HepG2 (cell line): Measurements from ENCODE around the gene ZC3H13. TPM values are rescaled to one million over a fixed set of nuclear protein-coding genes. Genes with fewer than 3 reads are reported as not detected.

ENCODE experiments used
- DPF2 ChIP-seq: sonication (generic); formaldehyde crosslinking; IDR thresholded peaks from 2 replicates; pipeline ENCODE4 v1.4.0; 2020; ENCODE audit warnings: mild to moderate bottlenecking, low read depth, missing genetic modification reagents, borderline replicate concordance
- FOSL2 ChIP-seq: sonication (generic); formaldehyde crosslinking; IDR thresholded peaks from 2 replicates; pipeline ENCODE4 v1.4.0; 2020; ENCODE audit warnings: missing genetic modification reagents
- FOXA3 ChIP-seq: IDR thresholded peaks from 2 replicates; pipeline ENCODE4 v1.6.1; 2016; ENCODE audit warnings: missing genetic modification reagents, missing compliant biosample characterization
- FOXP1 ChIP-seq, 2 experiments: fragments of 450-650 bp in 1 of 2; IDR thresholded peaks; 2 replicates each; pipeline ENCODE4 v1.6.1; 2017 to 2018; ENCODE audit warnings: antibody characterized with exemption in 1 of 2
- FOXP4 ChIP-seq: sonication (generic); formaldehyde crosslinking; IDR thresholded peaks from 2 replicates; pipeline ENCODE4 v1.4.0; 2020; ENCODE audit warnings: missing genetic modification reagents
- GABPB1 ChIP-seq: IDR thresholded peaks from 2 replicates; pipeline ENCODE4 v1.6.1; 2016; ENCODE audit warnings: mild to moderate bottlenecking, missing genetic modification reagents, moderate library complexity, missing compliant biosample characterization
- HCFC1 ChIP-seq: fragments of 150-350 bp; IDR thresholded peaks from 2 replicates; pipeline ENCODE4 v1.6.1; 2014; ENCODE audit warnings: low read depth, low read length
- JUNB ChIP-seq: sonication (generic); formaldehyde crosslinking; IDR thresholded peaks from 2 replicates; pipeline ENCODE4 v1.8.0; 2022; ENCODE audit warnings: missing genetic modification reagents, mild to moderate bottlenecking, borderline replicate concordance
- KDM2A ChIP-seq: sonication (generic); formaldehyde crosslinking; IDR thresholded peaks from 2 replicates; pipeline ENCODE4 v1.4.0; 2020; ENCODE audit warnings: low read depth, missing genetic modification reagents, borderline replicate concordance
- MLXIP ChIP-seq: sonication (generic); formaldehyde crosslinking; IDR thresholded peaks from 2 replicates; pipeline ENCODE4 v1.9.0; 2021; ENCODE audit warnings: missing genetic modification reagents, borderline replicate concordance
- PAX8 ChIP-seq: sonication (generic); formaldehyde crosslinking; IDR thresholded peaks from 2 replicates; pipeline ENCODE4 v1.8.0; 2022; ENCODE audit warnings: mild to moderate bottlenecking, missing genetic modification reagents, borderline replicate concordance
- RBFOX2 ChIP-seq: fragments of 200-400 bp; formaldehyde crosslinking; IDR thresholded peaks from 2 replicates; pipeline ENCODE4 v1.6.1; 2017; ENCODE audit warnings: low read depth, mild to moderate bottlenecking, low read length
- SCMH1 ChIP-seq: sonication (generic); formaldehyde crosslinking; IDR thresholded peaks from 2 replicates; pipeline ENCODE4 v1.9.0; 2021; ENCODE audit warnings: missing genetic modification reagents, mild to moderate bottlenecking, borderline replicate concordance
- SOX5 ChIP-seq: IDR thresholded peaks from 2 replicates; pipeline ENCODE4 v1.6.1; 2016; ENCODE audit warnings: borderline replicate concordance
- TFAP4 ChIP-seq: sonication (generic); IDR thresholded peaks from 2 replicates; pipeline ENCODE4 v1.6.1; 2016; ENCODE audit warnings: low read depth, borderline replicate concordance
- ZMAT5 ChIP-seq: sonication (generic); formaldehyde crosslinking; IDR thresholded peaks from 2 replicates; pipeline ENCODE4 v1.5.0; 2020; ENCODE audit warnings: mild to moderate bottlenecking, low read depth, missing genetic modification reagents, borderline replicate concordance
- ZNF143 ChIP-seq: sonication (generic); formaldehyde crosslinking; IDR thresholded peaks from 2 replicates; pipeline ENCODE4 v1.4.0; 2020; ENCODE audit warnings: missing genetic modification reagents
- ZNF18 ChIP-seq: sonication (generic); formaldehyde crosslinking; IDR thresholded peaks from 2 replicates; pipeline ENCODE4 v1.8.0; 2022; ENCODE audit warnings: mild to moderate bottlenecking, missing genetic modification reagents; ENCODE audit not compliant: insufficient replicate concordance
- ZNF335 ChIP-seq: sonication (generic); formaldehyde crosslinking; IDR thresholded peaks from 2 replicates; pipeline ENCODE4 v1.4.0; 2020; ENCODE audit warnings: missing genetic modification reagents
- ZNF530 ChIP-seq: sonication (generic); formaldehyde crosslinking; IDR thresholded peaks from 2 replicates; pipeline ENCODE4 v1.5.0; 2020; ENCODE audit warnings: low read depth, mild to moderate bottlenecking, missing genetic modification reagents
- ZNF784 ChIP-seq: sonication (generic); formaldehyde crosslinking; IDR thresholded peaks from 2 replicates; pipeline ENCODE4 v1.5.1; 2020; ENCODE audit warnings: missing genetic modification reagents, mild to moderate bottlenecking, borderline replicate concordance
- ZNF816 ChIP-seq: sonication (generic); formaldehyde crosslinking; IDR thresholded peaks from 2 replicates; pipeline ENCODE4 v1.8.0; 2022; ENCODE audit warnings: missing genetic modification reagents, mild to moderate bottlenecking, borderline replicate concordance
- polyA plus RNA-seq, 8 experiments: library from polyadenylated mRNA; depleted of rRNA in 3 of 8; stranded (reverse) in 7 of 8; unstranded in 1 of 8; fragments of >200 nt; fragmentation: Illumina TruSeq in 4 of 8; extraction: Trizol in 4 of 8; gene quantifications; 2 replicates each; pipeline versions ENCODE4 v1.2.1 to v1.2.3, GENCODE V29; 2011 to 2016; ENCODE audit warnings: low read depth in 4 of 8, missing spikeins in 1 of 8, mixed read lengths in 1 of 8; ENCODE audit not compliant: insufficient read depth in 1 of 8
- total RNA-seq, 5 experiments: library from RNA; depleted of rRNA; stranded (reverse); fragments of >200 nt; fragmentation: Illumina TruSeq; extraction: Trizol; gene quantifications; 2 replicates each; pipeline ENCODE4 v1.2.3, GENCODE V29; 2016; ENCODE audit warnings: low read depth in 1 of 5

ZC3H13 gene
- total and polyA plus RNA-seq, 2 of the 13 experiments (the other 11 are each of a cell fraction or from before 2014, with no cell fraction given): 2.7 to 23.5 TPM

GRCh38 chr13:46097015-46097414, 44.5 kb upstream of the ZC3H13 start (continued):
- 0 out of 2 replicates have a peak, but pooled peaks have one; percentile 35 for TF ChIP-seq KDM2A (CRISPR knock-in tag)
- peak; percentile 45; the same call in 1 of the 2 replicates for TF ChIP-seq SOX5
- no peak for TF ChIP-seq PAX8 (CRISPR knock-in tag)
- no peak for TF ChIP-seq ZNF18 (CRISPR knock-in tag)
- no peak for TF ChIP-seq ZNF335
- TF ChIP-seq MLXIP (CRISPR knock-in tag): no peak
- TF ChIP-seq GABPB1: no peak
- no peak for TF ChIP-seq ZNF143
- TF ChIP-seq ZNF530 (CRISPR knock-in tag): no peak
- TF ChIP-seq JUNB (CRISPR knock-in tag): no peak
- no peak for TF ChIP-seq DPF2 (CRISPR knock-in tag)
- TF ChIP-seq RBFOX2: 0 out of 2 replicates have a peak, but pooled peaks have one; percentile 23
- no peak for TF ChIP-seq HCFC1
- TF ChIP-seq FOXP1 (IDR thresholded peaks at IDR 0.05): peak; percentile 52; the same call in 1 of the 2 replicates
- TF ChIP-seq FOXP1 (CRISPR knock-in tag; IDR thresholded peaks at IDR 0.05): peak; percentile 73
- no peak for TF ChIP-seq SCMH1 (CRISPR knock-in tag)
- TF ChIP-seq ZMAT5: no peak
- TF ChIP-seq ZNF784 (CRISPR knock-in tag): no peak
- TF ChIP-seq FOXA3 (CRISPR knock-in tag): peak; percentile 80
- TF ChIP-seq FOSL2: peak; percentile 93
- no peak for TF ChIP-seq ZNF816 (CRISPR knock-in tag)
- peak; percentile 85 for TF ChIP-seq TFAP4
- peak; percentile 47; the same call in 1 of the 2 replicates for TF ChIP-seq FOXP4 (CRISPR knock-in tag)
